PFSK-1 (cell line): ENCODE results near the gene UVRAG.
A peak's percentile ranks its signal among the peaks of the same experiment; 100 is the strongest.

Experiments used
- FOXP2 ChIP-seq: optimal IDR thresholded peaks from 2 replicates; pipeline ENCODE3; 2011; ENCODE audit warnings: borderline replicate concordance, control low read depth, inconsistent platforms; ENCODE audit not compliant: insufficient read depth; ENCODE audit errors: extremely low read length, extremely low read depth
- POLR2AphosphoS5 ChIP-seq: IDR thresholded peaks from 2 replicates; pipeline ENCODE4 v1.6.1; 2012; ENCODE audit warnings: low read depth, mild to moderate bottlenecking, control low read depth, low read length, moderate library complexity
- SIN3A ChIP-seq: IDR thresholded peaks from 2 replicates; pipeline ENCODE4 v1.6.1; 2012; ENCODE audit warnings: mild to moderate bottlenecking, low read length, moderate library complexity, borderline replicate concordance; ENCODE audit not compliant: insufficient read depth
- TAF1 ChIP-seq: IDR thresholded peaks from 2 replicates; pipeline ENCODE4 v1.6.1; 2012; ENCODE audit warnings: low read length, control low read depth, borderline replicate concordance; ENCODE audit not compliant: insufficient read depth
- TF ChIP-seq, protein P1 (sequence below), 2 experiments: IDR thresholded peaks; 2 replicates each; pipeline versions ENCODE4 v1.6.1 to v1.8.0; 2011 to 2012; ENCODE audit warnings: low read depth in 2 of 2, low read length in 2 of 2, control low read depth in 1 of 2, inconsistent platforms in 1 of 2, mild to moderate bottlenecking in 1 of 2, moderate library complexity in 1 of 2; ENCODE audit not compliant: insufficient read depth in 1 of 2

The UVRAG gene

DNA sequence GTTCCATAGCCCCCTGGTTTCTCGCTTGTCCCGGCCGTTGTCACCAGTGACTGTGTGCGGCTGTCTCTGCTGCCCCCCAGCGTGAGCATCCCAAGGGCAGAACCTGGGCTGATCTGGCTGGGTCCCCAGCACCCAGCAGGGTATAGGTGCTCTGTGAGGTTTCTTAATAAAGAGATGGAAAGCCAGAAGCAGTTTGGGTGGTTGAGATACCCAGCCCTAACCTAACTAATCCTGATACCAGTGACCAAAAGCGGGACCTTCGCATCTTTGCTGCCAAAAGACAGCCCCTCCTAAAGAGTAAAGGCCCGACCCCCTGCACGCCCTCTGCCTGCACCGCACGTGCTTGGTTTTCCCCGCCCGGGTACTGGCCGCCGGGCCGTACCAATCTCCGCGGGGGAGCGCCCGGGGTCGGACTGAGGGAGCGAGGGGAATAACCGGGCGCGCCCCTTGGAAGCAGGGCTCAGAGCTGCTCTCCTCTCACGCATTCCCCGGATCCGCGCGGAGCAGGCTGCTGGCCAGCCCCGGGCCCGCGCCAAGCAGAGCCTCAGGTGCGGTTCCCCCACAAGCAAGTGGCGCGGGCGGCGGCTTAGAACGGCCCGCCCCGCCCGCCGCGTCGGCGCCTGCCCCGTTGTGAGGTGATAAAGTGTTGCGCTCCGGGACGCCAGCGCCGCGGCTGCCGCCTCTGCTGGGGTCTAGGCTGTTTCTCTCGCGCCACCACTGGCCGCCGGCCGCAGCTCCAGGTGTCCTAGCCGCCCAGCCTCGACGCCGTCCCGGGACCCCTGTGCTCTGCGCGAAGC is 46.7 kb upstream of the UVRAG start, which contains the start of gene DGAT2:
Gene DGAT2, plus strand, starts transcription at position 667 of the 797 bp plus-strand sequence. CDS start 214 bp downstream, outside the sequence.
- TF ChIP-seq, protein P1, sequence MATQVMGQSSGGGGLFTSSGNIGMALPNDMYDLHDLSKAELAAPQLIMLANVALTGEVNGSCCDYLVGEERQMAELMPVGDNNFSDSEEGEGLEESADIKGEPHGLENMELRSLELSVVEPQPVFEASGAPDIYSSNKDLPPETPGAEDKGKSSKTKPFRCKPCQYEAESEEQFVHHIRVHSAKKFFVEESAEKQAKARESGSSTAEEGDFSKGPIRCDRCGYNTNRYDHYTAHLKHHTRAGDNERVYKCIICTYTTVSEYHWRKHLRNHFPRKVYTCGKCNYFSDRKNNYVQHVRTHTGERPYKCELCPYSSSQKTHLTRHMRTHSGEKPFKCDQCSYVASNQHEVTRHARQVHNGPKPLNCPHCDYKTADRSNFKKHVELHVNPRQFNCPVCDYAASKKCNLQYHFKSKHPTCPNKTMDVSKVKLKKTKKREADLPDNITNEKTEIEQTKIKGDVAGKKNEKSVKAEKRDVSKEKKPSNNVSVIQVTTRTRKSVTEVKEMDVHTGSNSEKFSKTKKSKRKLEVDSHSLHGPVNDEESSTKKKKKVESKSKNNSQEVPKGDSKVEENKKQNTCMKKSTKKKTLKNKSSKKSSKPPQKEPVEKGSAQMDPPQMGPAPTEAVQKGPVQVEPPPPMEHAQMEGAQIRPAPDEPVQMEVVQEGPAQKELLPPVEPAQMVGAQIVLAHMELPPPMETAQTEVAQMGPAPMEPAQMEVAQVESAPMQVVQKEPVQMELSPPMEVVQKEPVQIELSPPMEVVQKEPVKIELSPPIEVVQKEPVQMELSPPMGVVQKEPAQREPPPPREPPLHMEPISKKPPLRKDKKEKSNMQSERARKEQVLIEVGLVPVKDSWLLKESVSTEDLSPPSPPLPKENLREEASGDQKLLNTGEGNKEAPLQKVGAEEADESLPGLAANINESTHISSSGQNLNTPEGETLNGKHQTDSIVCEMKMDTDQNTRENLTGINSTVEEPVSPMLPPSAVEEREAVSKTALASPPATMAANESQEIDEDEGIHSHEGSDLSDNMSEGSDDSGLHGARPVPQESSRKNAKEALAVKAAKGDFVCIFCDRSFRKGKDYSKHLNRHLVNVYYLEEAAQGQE (IDR thresholded peaks at IDR 0.05; ENCODE audit: insufficient read depth in 1 of 2, low read depth in 2 of 2, low read length in 2 of 2): no peak
- TF ChIP-seq SIN3A (no peak), FOXP2 (peak; percentile 27), TAF1 (no peak), POLR2AphosphoS5 (no peak)

DNA sequence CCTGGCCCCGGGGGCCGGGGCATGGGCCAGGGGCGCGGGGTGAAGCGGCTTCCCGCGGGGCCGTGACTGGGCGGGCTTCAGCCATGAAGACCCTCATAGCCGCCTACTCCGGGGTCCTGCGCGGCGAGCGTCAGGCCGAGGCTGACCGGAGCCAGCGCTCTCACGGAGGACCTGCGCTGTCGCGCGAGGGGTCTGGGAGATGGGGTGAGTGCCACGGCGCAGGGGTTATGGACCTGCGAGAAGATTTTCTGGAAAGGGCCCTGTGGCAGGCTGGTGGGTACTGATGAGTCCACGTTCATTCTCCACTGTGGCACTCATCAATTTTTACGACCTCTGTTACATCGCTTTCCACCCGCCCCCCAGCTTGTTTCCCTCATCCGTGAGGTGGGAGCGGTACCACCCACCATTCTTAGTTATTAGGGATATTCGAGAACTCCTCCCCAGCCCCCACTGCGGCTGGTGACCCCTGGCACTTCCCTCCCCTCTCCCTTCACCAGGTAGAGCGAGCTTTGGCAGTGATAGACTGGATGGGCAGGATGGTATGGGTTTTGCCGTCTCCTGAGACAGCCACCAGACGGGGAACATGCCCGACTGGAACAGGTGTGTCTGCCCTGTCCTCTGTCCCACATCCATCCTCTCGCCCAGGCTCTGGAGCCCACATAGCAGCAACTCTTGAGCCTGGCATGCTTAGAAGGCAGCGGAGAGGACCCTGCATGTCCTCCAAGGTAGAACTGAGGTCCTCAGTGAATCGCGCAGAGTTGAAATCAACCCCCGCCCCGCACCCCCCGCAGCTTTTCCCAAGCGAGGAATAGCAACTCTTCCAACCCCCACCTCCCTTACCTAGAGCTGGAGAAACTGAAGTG is 45.9 kb upstream of the UVRAG start:
- TF ChIP-seq POLR2AphosphoS5 (no peak), FOXP2 (no peak), SIN3A (no peak), TAF1 (no peak)
- TF ChIP-seq, protein P1 (IDR thresholded peaks at IDR 0.05; ENCODE audit: insufficient read depth in 1 of 2, low read depth in 2 of 2, low read length in 2 of 2): no peak

DNA sequence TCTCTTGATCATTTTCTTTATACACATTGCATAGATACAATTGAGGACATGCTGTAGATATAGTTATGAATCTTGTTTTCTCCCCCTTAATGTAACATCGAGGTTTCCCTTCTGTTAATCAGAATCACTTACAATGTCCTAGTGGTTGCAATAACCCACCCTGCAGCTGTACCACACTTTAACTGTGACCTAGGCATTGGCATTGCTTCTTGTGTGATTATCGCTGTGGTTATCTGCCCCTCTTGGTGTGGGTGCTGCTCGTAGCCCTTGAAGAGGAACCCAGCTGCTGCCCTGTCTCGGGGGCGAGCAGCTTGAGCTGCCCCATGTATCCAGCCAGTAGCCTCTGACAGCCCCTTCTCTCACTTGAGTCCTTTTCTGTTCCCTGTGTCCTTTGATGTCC is 44.9 kb upstream of the UVRAG start:
- no peak for TF ChIP-seq TAF1
- TF ChIP-seq FOXP2: no peak
- TF ChIP-seq POLR2AphosphoS5: no peak
- no peak for TF ChIP-seq SIN3A
- TF ChIP-seq, protein P1 (IDR thresholded peaks at IDR 0.05; ENCODE audit: insufficient read depth in 1 of 2, low read depth in 2 of 2, low read length in 2 of 2): no peak

DNA sequence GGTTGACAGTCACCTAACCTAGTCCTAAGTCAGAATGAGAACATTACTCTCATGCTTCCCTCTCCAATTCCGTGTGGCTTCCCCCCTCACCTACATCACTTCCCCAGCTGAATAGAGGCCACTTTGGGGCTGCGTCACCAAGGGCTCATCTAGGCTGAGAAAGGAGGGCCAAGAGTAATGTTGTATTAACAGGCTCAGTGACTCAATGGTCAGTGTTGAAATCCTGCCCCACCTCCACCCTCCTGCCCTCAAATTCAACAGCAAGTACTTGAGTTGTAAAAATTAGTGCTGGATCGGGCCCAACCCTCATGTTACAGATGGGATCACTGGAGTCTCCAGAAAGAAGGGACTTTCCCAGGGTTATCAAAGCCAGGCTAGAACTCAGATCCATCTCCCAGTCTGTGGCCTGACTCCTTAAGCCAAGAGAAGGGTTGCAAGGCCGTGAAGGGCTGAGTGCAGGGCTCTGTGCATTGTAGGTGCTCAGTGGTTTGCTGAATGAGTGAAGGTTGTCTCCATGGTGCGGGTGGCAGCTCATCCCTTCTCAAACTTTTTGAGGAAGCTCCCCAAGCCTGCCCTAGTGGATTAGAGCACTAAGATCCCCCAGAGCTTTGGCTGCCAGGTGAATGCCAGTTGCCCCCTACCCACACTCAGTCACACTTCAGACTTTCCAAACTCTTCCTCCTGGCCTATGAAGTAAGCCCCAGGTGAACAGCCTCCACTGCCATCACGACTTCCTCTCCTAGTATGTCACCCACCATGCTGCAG is 43.2 kb upstream of the UVRAG start:
- TF ChIP-seq SIN3A (no peak), FOXP2 (no peak), POLR2AphosphoS5 (no peak), TAF1 (no peak)
- TF ChIP-seq, protein P1 (IDR thresholded peaks at IDR 0.05; ENCODE audit: insufficient read depth in 1 of 2, low read depth in 2 of 2, low read length in 2 of 2): no peak
